ENCODE measurements around the gene NHLRC2. TPM values are rescaled to one million over a fixed set of nuclear protein-coding genes. Genes with fewer than 3 reads are reported as not detected.
"Not testable (repeated sequence)": the region's sequence is repeated elsewhere in the genome, so short reads cannot be mapped to it uniquely, and the experiment has no call there.

NHLRC2 gene
- total RNA-seq, 6 experiments from 2014 or later: 14.5 to 28.4 (median 23.0) TPM

DNA sequence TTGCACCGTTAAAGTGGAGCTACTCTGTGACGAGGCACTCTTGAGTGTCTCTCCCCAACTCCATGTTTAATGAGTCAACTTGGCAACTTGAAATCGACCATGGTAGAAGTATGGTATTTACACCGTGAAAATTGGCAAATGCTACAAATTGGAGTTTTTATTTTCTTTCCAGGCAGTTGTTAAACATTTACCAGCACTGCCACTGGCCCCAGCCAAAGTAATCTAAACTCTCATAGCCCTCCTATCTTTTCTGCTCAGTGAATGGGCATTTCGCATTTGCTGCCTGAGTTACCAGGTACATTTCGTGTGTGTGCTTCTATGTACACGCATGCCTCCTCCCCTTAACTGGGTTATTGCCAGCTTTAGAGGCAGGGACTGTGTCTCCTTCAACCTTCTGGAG, 83.3 kb downstream of the NHLRC2 start:
- Histone ChIP-seq H3K4me1 (peaks cover 0 to 40% (median 14%) of the 10 kb centered on the region in 4 donors), H3K36me3 (no peaks in the 10 kb centered on the region), H3K4me3 (no peak overlapping the region), H3K27me3 (no peaks in the 10 kb centered on the region), H3K27ac (peak overlapping the region; percentile 69 to 86 (median 84)), H3K9me3 (no peaks in the 10 kb centered on the region)
- intact Hi-C loops (cut with DNase I): no loop called here
- DNase-seq: peak in 2 of 3 donors; percentile 35 to 79
- WGBS (ENCODE audit: insufficient coverage, low coverage, low lambda C conversion rate, missing lambda C conversion rate): 18% methylated on average over 7 of the region's 7 CpGs
- peak; percentile 68 to 84 (median 76) for ATAC-seq
- TF ChIP-seq POLR2A (IDR thresholded peaks at IDR 0.05): no peak
- TF ChIP-seq, protein P1, sequence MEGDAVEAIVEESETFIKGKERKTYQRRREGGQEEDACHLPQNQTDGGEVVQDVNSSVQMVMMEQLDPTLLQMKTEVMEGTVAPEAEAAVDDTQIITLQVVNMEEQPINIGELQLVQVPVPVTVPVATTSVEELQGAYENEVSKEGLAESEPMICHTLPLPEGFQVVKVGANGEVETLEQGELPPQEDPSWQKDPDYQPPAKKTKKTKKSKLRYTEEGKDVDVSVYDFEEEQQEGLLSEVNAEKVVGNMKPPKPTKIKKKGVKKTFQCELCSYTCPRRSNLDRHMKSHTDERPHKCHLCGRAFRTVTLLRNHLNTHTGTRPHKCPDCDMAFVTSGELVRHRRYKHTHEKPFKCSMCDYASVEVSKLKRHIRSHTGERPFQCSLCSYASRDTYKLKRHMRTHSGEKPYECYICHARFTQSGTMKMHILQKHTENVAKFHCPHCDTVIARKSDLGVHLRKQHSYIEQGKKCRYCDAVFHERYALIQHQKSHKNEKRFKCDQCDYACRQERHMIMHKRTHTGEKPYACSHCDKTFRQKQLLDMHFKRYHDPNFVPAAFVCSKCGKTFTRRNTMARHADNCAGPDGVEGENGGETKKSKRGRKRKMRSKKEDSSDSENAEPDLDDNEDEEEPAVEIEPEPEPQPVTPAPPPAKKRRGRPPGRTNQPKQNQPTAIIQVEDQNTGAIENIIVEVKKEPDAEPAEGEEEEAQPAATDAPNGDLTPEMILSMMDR (IDR thresholded peaks at IDR 0.05): no peak

DNA sequence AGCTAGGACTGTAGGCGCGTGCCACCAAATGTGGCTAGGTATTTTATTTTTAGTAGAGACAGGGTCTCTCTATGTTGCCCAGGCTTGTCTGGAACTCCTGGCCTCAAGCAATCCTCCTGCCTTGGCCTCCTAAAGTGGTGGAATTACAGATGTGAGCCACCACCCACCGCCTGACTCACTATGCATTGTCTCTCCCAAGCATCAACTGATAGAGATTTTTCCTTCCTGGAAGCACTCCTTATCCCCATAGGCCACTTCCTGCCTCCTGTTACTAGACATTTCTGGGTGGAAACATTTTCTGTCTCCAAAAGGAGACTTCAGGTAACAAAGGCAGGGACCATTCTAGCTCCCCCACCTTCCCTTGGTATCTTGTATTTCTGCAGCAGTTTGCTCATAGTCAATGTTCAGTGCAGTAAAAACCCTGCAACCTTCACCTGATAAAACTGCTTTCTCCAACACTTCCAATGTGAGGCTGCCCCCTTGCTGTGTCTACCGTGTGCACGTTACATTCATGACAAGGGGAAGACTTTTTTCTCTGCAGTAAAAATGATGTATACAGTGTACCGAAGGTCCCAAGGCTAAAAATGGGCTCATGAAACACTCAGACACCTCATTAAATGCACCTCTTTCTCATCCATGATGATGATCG, 84.9 kb downstream of the NHLRC2 start:
- H3K36me3 ChIP-seq: no peaks in the 10 kb centered on the region
- H3K27ac ChIP-seq: peak overlapping the region in 1 of 3 donors; percentile 98
- no peaks in the 10 kb centered on the region for H3K9me3 ChIP-seq
- TF ChIP-seq, protein P1 (IDR thresholded peaks at IDR 0.05): peak in 1 of 4 donors; percentile 28
- no peak for TF ChIP-seq POLR2A (IDR thresholded peaks at IDR 0.05)
- no peak for DNase-seq
- intact Hi-C loops (cut with DNase I): no loop called here
- 86% methylated on average over 4 of the region's 7 CpGs for WGBS (ENCODE audit: insufficient coverage, low coverage, low lambda C conversion rate, missing lambda C conversion rate)
- no peak for ATAC-seq
- H3K27me3 ChIP-seq: no peaks in the 10 kb centered on the region
- H3K4me1 ChIP-seq: peaks cover 0 to 40% (median 13%) of the 10 kb centered on the region in 4 donors
- H3K4me3 ChIP-seq: no peak overlapping the region

DNA sequence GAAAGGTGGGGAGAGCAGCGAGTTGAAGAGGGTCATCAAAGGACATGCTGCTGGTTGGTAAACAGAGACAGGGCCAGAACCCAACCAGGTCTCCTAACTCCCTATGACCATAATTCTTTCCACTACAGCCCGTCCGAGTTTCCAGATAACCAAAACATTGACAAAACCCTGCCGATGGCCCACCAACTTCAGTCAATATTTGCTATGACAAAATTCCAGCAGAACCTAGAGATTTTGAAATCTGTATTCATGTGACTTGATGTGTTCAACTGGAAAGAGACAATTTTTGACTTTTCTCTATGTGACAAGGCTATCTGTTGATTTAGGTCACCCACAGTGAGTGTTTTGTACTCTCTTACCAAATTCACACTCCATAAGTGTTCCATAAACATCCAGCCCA, 86.7 kb downstream of the NHLRC2 start:
- Histone ChIP-seq H3K9me3 (no peaks in the 10 kb centered on the region), H3K27me3 (no peaks in the 10 kb centered on the region), H3K4me1 (peaks cover 0 to 40% (median 13%) of the 10 kb centered on the region in 4 donors), H3K36me3 (no peaks in the 10 kb centered on the region), H3K4me3 (no peak overlapping the region), H3K27ac (peak overlapping the region; percentile 64 to 98 (median 96))
- 32% methylated on average over 4 of the region's 4 CpGs for WGBS (ENCODE audit: insufficient coverage, low coverage, low lambda C conversion rate, missing lambda C conversion rate)
- intact Hi-C loops (cut with DNase I): no loop called here
- ATAC-seq (peak; percentile 71 to 84 (median 82)), DNase-seq (peak in 1 of 3 donors; percentile 77)
- TF ChIP-seq, protein P1 (IDR thresholded peaks at IDR 0.05): no peak
- TF ChIP-seq POLR2A (IDR thresholded peaks at IDR 0.05): no peak

GRCh38 chr10:113943196-113943595, 88.7 kb downstream of the NHLRC2 start:
- ATAC-seq; H3K36me3 ChIP-seq; DNase-seq; H3K9me3 ChIP-seq; H3K4me3 ChIP-seq; H3K27ac ChIP-seq; H3K27me3 ChIP-seq; intact Hi-C loops (cut with DNase I): not testable (repeated sequence)
- WGBS (ENCODE audit: insufficient coverage, low coverage, low lambda C conversion rate, missing lambda C conversion rate): 92% methylated on average over 5 of the region's 7 CpGs
- peaks cover 0 to 28% (median 11%) of the 10 kb centered on the region in 4 donors for H3K4me1 ChIP-seq

- TF ChIP-seq POLR2A (IDR thresholded peaks at IDR 0.05): no peak
- TF ChIP-seq, protein P1 (IDR thresholded peaks at IDR 0.05): no peak
- Histone ChIP-seq H3K36me3 (no peaks in the 10 kb centered on the region), H3K9me3 (no peaks in the 10 kb centered on the region), H3K27ac (no peak overlapping the region), H3K4me1 (peaks cover 0 to 19% (median 9%) of the 10 kb centered on the region in 4 donors), H3K27me3 (no peaks in the 10 kb centered on the region), H3K4me3 (no peak overlapping the region)
- ATAC-seq (peak in 1 of 4 donors; percentile 12), DNase-seq (no peak)
- WGBS (ENCODE audit: insufficient coverage, low coverage, low lambda C conversion rate, missing lambda C conversion rate): 91% methylated on average over 7 of the region's 9 CpGs
- intact Hi-C loops (cut with DNase I): no loop called here
These were observed 90.7 kb downstream of the NHLRC2 start for GRCh38 chr10:113945075-113945686.
